Adrenal gland (tissue), 12 donors: ENCODE measurements around the gene FYCO1. TPM values are rescaled to one million over a fixed set of nuclear protein-coding genes. Genes with fewer than 3 reads are reported as not detected.

ENCODE experiments used
- DNase-seq, 7 donors: peaks; one replicate each; pipeline ENCODE4 v3.0.0-alpha.2; 2019 to 2020
- H3K27ac ChIP-seq, 5 donors: fragments of 200-600 bp; sonication (generic) in 4 of 5; 1 replicate in 3 of 5; 2 replicates in 2 of 5; pipeline versions ENCODE4 v1.5.1 to v1.8.0; 2016 to 2020; ENCODE audit warnings: mild to moderate bottlenecking in 1 of 5
- H3K27me3 ChIP-seq: fragments of 200-600 bp; 2 replicates; pipeline ENCODE4 v1.8.0; 2021
- H3K36me3 ChIP-seq, 2 donors: fragments of 200-600 bp; replicated peaks in 1 of 2; 1 replicate in 1 of 2; 2 replicates in 1 of 2; pipeline versions ENCODE4 v1.5.1 to v1.8.0; 2018 to 2022
- H3K4me1 ChIP-seq, 2 donors: fragments of 200-600 bp; replicated peaks in 1 of 2; 1 replicate in 1 of 2; 2 replicates in 1 of 2; pipeline versions ENCODE4 v1.5.1 to v1.8.0; 2018 to 2021
- H3K4me3 ChIP-seq, 4 donors: fragments of 200-600 bp; sonication (generic) in 3 of 4; one replicate each; pipeline ENCODE4 v1.5.1; 2016 to 2018
- H3K9me3 ChIP-seq, 3 donors: fragments of 200-600 bp; sonication (generic) in 1 of 3; replicated peaks in 1 of 3; 1 replicate in 2 of 3; 2 replicates in 1 of 3; pipeline versions ENCODE4 v1.5.1 to v1.8.0; 2016 to 2021
- CTCF ChIP-seq, 6 experiments: fragments of 450-650 bp in 4 of 6; fragments of 200-600 bp in 2 of 6; sonication (generic) in 1 of 6; IDR thresholded peaks; 1 replicate in 5 of 6; 2 replicates in 1 of 6; pipeline versions ENCODE4 v1.5.1 to v1.8.0; 2016 to 2021; ENCODE audit warnings: antibody characterized with exemption in 6 of 6, mild to moderate bottlenecking in 2 of 6, moderate library complexity in 1 of 6
- POLR2A ChIP-seq, 2 donors: fragments of 450-650 bp; IDR thresholded peaks; one replicate each; pipeline ENCODE4 v1.6.1; 2017; ENCODE audit warnings: antibody characterized with exemption in 2 of 2, mild to moderate bottlenecking in 2 of 2, moderate library complexity in 1 of 2
- WGBS, 4 donors: extraction: QIAGEN DNeasy Blood & Tissue Kit in 2 of 4; methylation state at CpG; one replicate each; pipeline versions ENCODE4 v1.1.5 to v1.1.7; 2013 to 2017; 5-methylcytosine and 5-hydroxymethylcytosine counted together
- intact Hi-C, 2 donors: fragments of 100-400 bp; cut with DNase I; formaldehyde crosslinking; loops; one replicate each; pipeline versions ENCODE4 v1.14.1 to v1.15.0; 2022 to 2023
- polyA plus RNA-seq, 3 donors: library from polyadenylated mRNA; stranded (reverse); fragments of 200-250 nt in 2 of 3; fragments of 350-450 nt in 1 of 3; fragmentation: Illumina TruSeq in 1 of 3; extraction: RNeasy Lipid Tissue Mini Kit (QIAGEN cat#74804) in 1 of 3; gene quantifications; one replicate each; pipeline ENCODE4 v1.2.3, GENCODE V29; 2013 to 2014
- total RNA-seq, 9 donors: library from RNA; depleted of rRNA in 4 of 9; stranded (reverse); fragments of >200 nt in 4 of 9; fragments of 120-200 nt in 1 of 9; fragmentation: NEBNext Ultra II Directional in 1 of 9; extraction: Animal tissue kit (Norgen Biotek cat#: 25700) in 1 of 9; gene quantifications; one replicate each; pipeline versions ENCODE4 v1.1.0 to v1.2.4, GENCODE V29; 2013 to 2023
- donor health status: healthy with polysubstance abuse.
- donor health status: Bipolar disorder and iron deficiency.
- donor health status: DM: yes; HTN: yes; CAD: no.
- donor health status: DM: no; HTN: no; CAD: no.
- donor health status: DM: no; HTN: no; CAD: no.
- donor health status: DM: yes; HTN: yes; CAD: no.

The FYCO1 gene
- total and polyA plus RNA-seq, 12 donors, result 12.3 to 74.3 (median 29.4) TPM

GRCh38 chr3:45938043-45938435 lies 57.6 kb downstream of the FYCO1 start:
- H3K4me3 ChIP-seq, result no peak overlapping the region
- no peak overlapping the region for H3K27ac ChIP-seq
- DNase-seq, result no peak
- H3K9me3 ChIP-seq, result no peaks in the 10 kb centered on the region
- intact Hi-C loops, result loop anchor here (2.0 to 10.0 kb wide), 3 partner anchors 143 to 447 kb away; no protein-coding TSS in a partner anchor
- H3K4me1 ChIP-seq, result no peaks in the 10 kb centered on the region
- no peak for TF ChIP-seq POLR2A (IDR thresholded peaks at IDR 0.05)
- no peak for TF ChIP-seq CTCF (IDR thresholded peaks at IDR 0.05)
- H3K36me3 ChIP-seq, result peaks cover 0 to 24% of the 10 kb centered on the region in 2 donors
- H3K27me3 ChIP-seq, result no peaks in the 10 kb centered on the region
- WGBS, 4 donors, result 91 to 99% (median 96%) methylated on average over 4 of the region's 4 CpGs

- Histone ChIP-seq H3K9me3 (no peaks in the 10 kb centered on the region), H3K36me3 (peaks cover 0 to 30% of the 10 kb centered on the region in 2 donors), H3K27me3 (no peaks in the 10 kb centered on the region), H3K4me1 (no peaks in the 10 kb centered on the region), H3K4me3 (no peak overlapping the region), H3K27ac (no peak overlapping the region)
- 89 to 94% (median 92%) methylated on average over 7 to 8 of the region's 8 CpGs for WGBS, 4 donors
- intact Hi-C loops, result loop anchor here (2.0 to 10.0 kb wide), 3 partner anchors 143 to 447 kb away; no protein-coding TSS in a partner anchor
- TF ChIP-seq CTCF (IDR thresholded peaks at IDR 0.05) (no peak), POLR2A (IDR thresholded peaks at IDR 0.05) (no peak)
- DNase-seq, result no peak
These were observed 58.2 kb downstream of the FYCO1 start for GRCh38 chr3:45937206-45938042.

GRCh38 chr3:45936261-45936660 lies 59.4 kb downstream of the FYCO1 start:
- 82 to 87% (median 86%) methylated on average over 6 to 9 of the region's 9 CpGs for WGBS, 4 donors
- Histone ChIP-seq H3K4me3 (no peak overlapping the region), H3K9me3 (no peaks in the 10 kb centered on the region), H3K4me1 (no peaks in the 10 kb centered on the region), H3K27ac (no peak overlapping the region), H3K27me3 (no peaks in the 10 kb centered on the region), H3K36me3 (peaks cover 0 to 42% of the 10 kb centered on the region in 2 donors)
- TF ChIP-seq CTCF (IDR thresholded peaks at IDR 0.05), result no peak
- no peak for TF ChIP-seq POLR2A (IDR thresholded peaks at IDR 0.05)
- intact Hi-C loops, result loop anchor here (10.0 kb wide), 2 partner anchors 171 to 449 kb away; no protein-coding TSS in a partner anchor
- DNase-seq, result no peak

- Histone ChIP-seq H3K9me3 (no peaks in the 10 kb centered on the region), H3K27me3 (no peaks in the 10 kb centered on the region), H3K4me1 (no peaks in the 10 kb centered on the region), H3K4me3 (no peak overlapping the region), H3K27ac (no peak overlapping the region), H3K36me3 (peaks cover 0 to 67% of the 10 kb centered on the region in 2 donors)
- TF ChIP-seq POLR2A (IDR thresholded peaks at IDR 0.05), result no peak
- no peak for TF ChIP-seq CTCF (IDR thresholded peaks at IDR 0.05)
- DNase-seq, result no peak
- intact Hi-C loops, result loop anchor here (10.0 kb wide), 2 partner anchors 169 to 451 kb away; no protein-coding TSS in a partner anchor
- WGBS, 4 donors, result 82 to 88% (median 88%) methylated on average over 4 of the region's 4 CpGs
These were observed 62.0 kb downstream of the FYCO1 start for GRCh38 chr3:45933591-45933990.
